ENCODE measurements around the gene ALDH8A1.

- TF ChIP-seq CTCF (conservative IDR thresholded peaks at IDR 0.05; ENCODE audit: low read length) = no peak
- TF ChIP-seq EZH2phosphoT487 (IDR thresholded peaks at IDR 0.05; ENCODE audit: borderline replicate concordance, low read depth, low read length) = no peak
Observed at GRCh38 chr6:134936476-134936875, 13.4 kb downstream of the ALDH8A1 start.

Data from OCI-LY7 (cell line).